K562 (cell line): Measurements from ENCODE around the gene TAS2R4. TPM values are rescaled to one million over a fixed set of nuclear protein-coding genes. Genes with fewer than 3 reads are reported as not detected.

Source experiments
- CEBPG ChIP-seq, 3 experiments: fragments of 200-800 bp in 1 of 3; sonication (Bioruptor generic) in 1 of 3; sonication (generic) in 1 of 3; formaldehyde crosslinking in 1 of 3; IDR thresholded peaks in 2 of 3; conservative IDR thresholded peaks in 1 of 3; 2 replicates each; pipeline versions ENCODE4 v1.6.1 to v1.8.0; 2016 to 2022; ENCODE audit warnings: missing compliant biosample characterization in 2 of 3, missing genetic modification characterization in 2 of 3, mild to moderate bottlenecking in 1 of 3, missing genetic modification reagents in 1 of 3
- E2F3 ChIP-seq: fragments of 250-450 bp; sonication (Bioruptor Pico); IDR thresholded peaks from 2 replicates; pipeline ENCODE4 v1.4.0; 2020; ENCODE audit warnings: mild to moderate bottlenecking
- EP400 ChIP-seq: fragments of 450-650 bp; IDR thresholded peaks from 2 replicates; pipeline ENCODE4 v1.6.1; 2017; ENCODE audit warnings: antibody characterized with exemption, mild to moderate bottlenecking, moderate library complexity
- HNRNPK ChIP-seq: fragments of 200-400 bp; formaldehyde crosslinking; IDR thresholded peaks from one replicate; pipeline ENCODE4 v1.6.1; 2018; ENCODE audit warnings: mild to moderate bottlenecking, low read depth, low read length; ENCODE audit not compliant: poor library complexity, severe bottlenecking
- JUND ChIP-seq, 2 experiments: IDR thresholded peaks; 2 replicates in 1 of 2; 3 replicates in 1 of 2; pipeline ENCODE4 v1.6.1; 2011; ENCODE audit warnings: borderline replicate concordance in 2 of 2, low read depth in 2 of 2, low read length in 2 of 2, improper control_type of control experiment in 1 of 2, missing biosample characterization in 1 of 2, missing genetic modification characterization in 1 of 2, missing genetic modification reagents in 1 of 2
- POLR2AphosphoS5 ChIP-seq: IDR thresholded peaks from 2 replicates; pipeline ENCODE4 v1.6.1; 2011; ENCODE audit warnings: mild to moderate bottlenecking, low read depth, low read length, moderate library complexity; ENCODE audit not compliant: control insufficient read depth, insufficient read depth
- SIX5 ChIP-seq, 2 experiments: IDR thresholded peaks; 2 replicates each; pipeline ENCODE4 v1.6.1; 2011; ENCODE audit warnings: low read length in 2 of 2, borderline replicate concordance in 1 of 2, low read depth in 1 of 2, mild to moderate bottlenecking in 1 of 2, moderate library complexity in 1 of 2; ENCODE audit not compliant: insufficient read depth in 1 of 2
- ZNF316 ChIP-seq: fragments of 450-650 bp; IDR thresholded peaks from 2 replicates; pipeline ENCODE4 v1.6.1; 2016
- ZNF507 ChIP-seq: conservative IDR thresholded peaks from 2 replicates; pipeline ENCODE4 v1.6.1; 2017; ENCODE audit warnings: missing genetic modification characterization, missing compliant biosample characterization
- polyA plus RNA-seq, 8 experiments: library from polyadenylated mRNA; depleted of rRNA in 4 of 8; stranded (reverse) in 5 of 8; unstranded in 3 of 8; fragments of >200 nt; fragmentation: Nextera tagmentation in 2 of 8; fragmentation: Illumina TruSeq in 1 of 8; extraction: Ambion mirVana in 2 of 8; extraction: Trizol in 1 of 8; gene quantifications; 2 replicates each; pipeline versions ENCODE4 v1.2.1 to v1.2.3, GENCODE V29; 2011 to 2014; ENCODE audit warnings: inconsistent platforms in 1 of 8, missing spikeins in 1 of 8
- total RNA-seq, 7 experiments: library from RNA; depleted of rRNA in 6 of 7; stranded (reverse); fragments of >200 nt in 6 of 7; fragmentation: Illumina TruSeq in 2 of 7; extraction: Trizol in 2 of 7; gene quantifications; 2 replicates each; pipeline versions ENCODE4 v1.2.1 to v1.2.3, GENCODE V29; 2011 to 2021; ENCODE audit warnings: low replicate concordance in 1 of 7
- TF ChIP-seq, protein P1 (sequence below): sonication (generic); formaldehyde crosslinking; IDR thresholded peaks from 2 replicates; pipeline ENCODE4 v1.5.0; 2020; ENCODE audit warnings: missing genetic modification reagents
- TF ChIP-seq, protein P2 (sequence below), 2 experiments: fragments of 450-650 bp; IDR thresholded peaks; 2 replicates each; pipeline ENCODE4 v1.6.1; 2016

TAS2R4 gene
- total and polyA plus RNA-seq, 9 of the 15 experiments (the other 6 are each of a cell fraction or from before 2014, with no cell fraction given): 0.04 to 2.1 (median 0.68) TPM

DNA sequence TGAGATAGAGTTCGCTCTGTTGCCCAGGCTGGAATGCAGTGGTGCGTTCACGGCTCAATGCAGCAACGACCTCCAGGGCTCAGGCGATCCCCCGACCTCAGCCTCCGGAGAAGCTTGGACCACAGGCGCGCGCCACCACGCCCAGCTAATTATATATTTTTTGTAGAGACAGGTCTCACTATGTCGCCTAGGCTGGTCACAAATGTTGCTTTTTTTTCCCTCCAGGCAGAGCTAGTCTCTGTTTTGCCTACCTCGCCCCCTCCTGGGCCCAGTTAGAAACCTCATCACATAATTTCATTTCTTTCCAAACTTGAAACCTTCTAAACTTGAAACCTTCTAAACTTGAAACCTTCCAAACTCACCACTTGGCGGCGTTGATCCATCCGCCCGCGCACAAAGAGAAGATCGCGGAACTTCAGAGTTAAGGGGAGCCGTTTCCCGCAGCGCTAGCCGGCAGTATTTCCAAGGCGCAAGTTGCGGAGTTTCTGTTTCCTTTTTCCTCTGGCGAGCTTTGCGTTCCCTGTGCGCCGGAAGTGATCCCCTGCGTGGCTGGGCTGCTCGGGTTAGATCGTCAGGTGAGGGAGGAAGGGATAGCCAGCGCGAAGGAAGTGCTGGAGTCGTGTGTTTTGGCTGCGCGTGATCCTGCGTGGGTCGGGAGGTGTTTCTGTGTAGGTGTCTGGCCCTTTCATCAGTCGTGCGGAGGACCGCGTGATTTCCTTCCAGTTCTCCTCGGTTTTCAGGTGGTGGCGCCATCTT, 38.5 kb upstream of the TAS2R4 start, which contains the start of gene SSBP1 (continued):
- peak; percentile 99 for TF ChIP-seq POLR2AphosphoS5
- peak; percentile 80 for TF ChIP-seq CEBPG (CRISPR knock-in tag; IDR thresholded peaks at IDR 0.05)
- 0 out of 4 replicates have a peak, but pooled peaks of 1 of the 2 experiments have one; percentile 27 for TF ChIP-seq CEBPG (tag; conservative IDR thresholded peaks at IDR 0.05 in 1 of 2, IDR thresholded peaks at IDR 0.05 in 1 of 2)
- peak; percentile 74; a peak in 3 of 4 replicates for TF ChIP-seq SIX5 (IDR thresholded peaks at IDR 0.05; ENCODE audit: borderline replicate concordance in 1 of 2, insufficient read depth in 1 of 2, low read depth in 1 of 2, low read length in 2 of 2)
- TF ChIP-seq ZNF316: peak; percentile 68
- TF ChIP-seq EP400: peak; percentile 100
- TF ChIP-seq, protein P1, sequence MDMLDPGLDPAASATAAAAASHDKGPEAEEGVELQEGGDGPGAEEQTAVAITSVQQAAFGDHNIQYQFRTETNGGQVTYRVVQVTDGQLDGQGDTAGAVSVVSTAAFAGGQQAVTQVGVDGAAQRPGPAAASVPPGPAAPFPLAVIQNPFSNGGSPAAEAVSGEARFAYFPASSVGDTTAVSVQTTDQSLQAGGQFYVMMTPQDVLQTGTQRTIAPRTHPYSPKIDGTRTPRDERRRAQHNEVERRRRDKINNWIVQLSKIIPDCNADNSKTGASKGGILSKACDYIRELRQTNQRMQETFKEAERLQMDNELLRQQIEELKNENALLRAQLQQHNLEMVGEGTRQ (CRISPR knock-in tag): no peak; the same call in 1 of the 2 replicates
- no peak for TF ChIP-seq HNRNPK
- TF ChIP-seq, protein P2, sequence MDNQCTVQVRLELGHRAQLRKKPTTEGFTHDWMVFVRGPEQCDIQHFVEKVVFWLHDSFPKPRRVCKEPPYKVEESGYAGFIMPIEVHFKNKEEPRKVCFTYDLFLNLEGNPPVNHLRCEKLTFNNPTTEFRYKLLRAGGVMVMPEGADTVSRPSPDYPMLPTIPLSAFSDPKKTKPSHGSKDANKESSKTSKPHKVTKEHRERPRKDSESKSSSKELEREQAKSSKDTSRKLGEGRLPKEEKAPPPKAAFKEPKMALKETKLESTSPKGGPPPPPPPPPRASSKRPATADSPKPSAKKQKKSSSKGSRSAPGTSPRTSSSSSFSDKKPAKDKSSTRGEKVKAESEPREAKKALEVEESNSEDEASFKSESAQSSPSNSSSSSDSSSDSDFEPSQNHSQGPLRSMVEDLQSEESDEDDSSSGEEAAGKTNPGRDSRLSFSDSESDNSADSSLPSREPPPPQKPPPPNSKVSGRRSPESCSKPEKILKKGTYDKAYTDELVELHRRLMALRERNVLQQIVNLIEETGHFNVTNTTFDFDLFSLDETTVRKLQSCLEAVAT (IDR thresholded peaks at IDR 0.05): peak; percentile 81 to 92
- peak; percentile 75 for TF ChIP-seq E2F3 (CRISPR knock-in tag)
- TF ChIP-seq JUND (IDR thresholded peaks at IDR 0.05; ENCODE audit: borderline replicate concordance, low read depth, low read length): peak; percentile 90
- peak; percentile 75; the same call in 1 of the 3 replicates for TF ChIP-seq JUND (tag; IDR thresholded peaks at IDR 0.05; ENCODE audit: borderline replicate concordance, low read depth, low read length)
- TF ChIP-seq ZNF507 (tag): no peak
